K562 (cell line): ENCODE data around the gene MED19. TPM values are rescaled to one million over a fixed set of nuclear protein-coding genes. Genes with fewer than 3 reads are reported as not detected.
A peak's percentile ranks its signal among the peaks of the same experiment; 100 is the strongest.

Experiments
- BACH1 ChIP-seq: fragments of 200-800 bp; sonication (Bioruptor generic); IDR thresholded peaks from 2 replicates; pipeline ENCODE4 v1.6.1; 2016; ENCODE audit warnings: missing genetic modification characterization, missing compliant biosample characterization
- BRF1 ChIP-seq: IDR thresholded peaks from 3 replicates; pipeline ENCODE4 v1.6.1; 2011; ENCODE audit warnings: borderline replicate concordance, mild to moderate bottlenecking; ENCODE audit not compliant: insufficient read length; ENCODE audit errors: extremely low read depth
- JUND ChIP-seq, 2 experiments: IDR thresholded peaks; 2 replicates in 1 of 2; 3 replicates in 1 of 2; pipeline ENCODE4 v1.6.1; 2011; ENCODE audit warnings: borderline replicate concordance in 2 of 2, low read depth in 2 of 2, low read length in 2 of 2, improper control_type of control experiment in 1 of 2, missing biosample characterization in 1 of 2, missing genetic modification characterization in 1 of 2, missing genetic modification reagents in 1 of 2
- MEF2A ChIP-seq: IDR thresholded peaks from 2 replicates; pipeline ENCODE4 v1.6.1; 2011; ENCODE audit warnings: low read depth, mild to moderate bottlenecking, low read length, moderate library complexity; ENCODE audit not compliant: control insufficient read depth
- NR2C2 ChIP-seq, 2 experiments: fragments of 200-800 bp in 1 of 2; sonication (Bioruptor generic) in 1 of 2; sonication (generic) in 1 of 2; formaldehyde crosslinking in 1 of 2; IDR thresholded peaks; 2 replicates each; pipeline versions ENCODE4 v1.6.1 to v1.8.0; 2016 to 2022; ENCODE audit warnings: mild to moderate bottlenecking in 1 of 2, missing compliant biosample characterization in 1 of 2, missing genetic modification characterization in 1 of 2, missing genetic modification reagents in 1 of 2
- POLR2H ChIP-seq: IDR thresholded peaks from 2 replicates; pipeline ENCODE4 v1.6.1; 2016; ENCODE audit warnings: missing genetic modification characterization, low read depth, mild to moderate bottlenecking, control low read depth, missing compliant biosample characterization, moderate library complexity
- RFX7 ChIP-seq: fragments of 250-450 bp; sonication (Bioruptor Pico); IDR thresholded peaks from 2 replicates; pipeline ENCODE4 v1.5.1; 2021; ENCODE audit warnings: mild to moderate bottlenecking
- SIRT6 ChIP-seq: IDR thresholded peaks from one replicate; pipeline ENCODE4 v1.6.1; 2012; ENCODE audit warnings: low read depth, mild to moderate bottlenecking, control low read depth, inconsistent platforms, low read length, moderate library complexity
- ZSCAN29 ChIP-seq: fragments of 450-650 bp; IDR thresholded peaks from 2 replicates; pipeline ENCODE4 v1.6.1; 2017
- polyA plus RNA-seq, 8 experiments: library from polyadenylated mRNA; depleted of rRNA in 4 of 8; stranded (reverse) in 5 of 8; unstranded in 3 of 8; fragments of >200 nt; fragmentation: Nextera tagmentation in 2 of 8; fragmentation: Illumina TruSeq in 1 of 8; extraction: Ambion mirVana in 2 of 8; extraction: Trizol in 1 of 8; gene quantifications; 2 replicates each; pipeline versions ENCODE4 v1.2.1 to v1.2.3, GENCODE V29; 2011 to 2014; ENCODE audit warnings: inconsistent platforms in 1 of 8, missing spikeins in 1 of 8
- total RNA-seq, 7 experiments: library from RNA; depleted of rRNA in 6 of 7; stranded (reverse); fragments of >200 nt in 6 of 7; fragmentation: Illumina TruSeq in 2 of 7; extraction: Trizol in 2 of 7; gene quantifications; 2 replicates each; pipeline versions ENCODE4 v1.2.1 to v1.2.3, GENCODE V29; 2011 to 2021; ENCODE audit warnings: low replicate concordance in 1 of 7
- TF ChIP-seq, protein P1 (sequence below), 2 experiments: fragments of 450-650 bp in 1 of 2; IDR thresholded peaks; 2 replicates each; pipeline ENCODE4 v1.6.1; 2011 to 2017; ENCODE audit warnings: low read depth in 2 of 2, antibody characterized with exemption in 1 of 2, borderline replicate concordance in 1 of 2, low read length in 1 of 2, mild to moderate bottlenecking in 1 of 2, mixed read lengths in 1 of 2; ENCODE audit not compliant: control insufficient read depth in 1 of 2
- TF ChIP-seq, protein P2 (sequence below): sonication (generic); formaldehyde crosslinking; IDR thresholded peaks from 2 replicates; pipeline ENCODE4 v1.8.1; 2023; ENCODE audit warnings: mild to moderate bottlenecking, missing genetic modification reagents
- TF ChIP-seq, protein P3 (sequence below), 2 experiments: IDR thresholded peaks; 2 replicates each; pipeline ENCODE4 v1.6.1; 2012; ENCODE audit warnings: improper control_type of control experiment in 2 of 2, low read depth in 2 of 2, low read length in 2 of 2, borderline replicate concordance in 1 of 2
- TF ChIP-seq, protein P4 (sequence below): fragments of 450-650 bp; IDR thresholded peaks from one replicate; pipeline ENCODE4 v1.6.1; 2018; ENCODE audit warnings: mild to moderate bottlenecking, moderate library complexity; ENCODE audit not compliant: partially characterized antibody

The MED19 gene
- total and polyA plus RNA-seq, 9 of the 15 experiments (the other 6 are each of a cell fraction or from before 2014, with no cell fraction given) = 7.3 to 23.5 (median 15.0) TPM

DNA sequence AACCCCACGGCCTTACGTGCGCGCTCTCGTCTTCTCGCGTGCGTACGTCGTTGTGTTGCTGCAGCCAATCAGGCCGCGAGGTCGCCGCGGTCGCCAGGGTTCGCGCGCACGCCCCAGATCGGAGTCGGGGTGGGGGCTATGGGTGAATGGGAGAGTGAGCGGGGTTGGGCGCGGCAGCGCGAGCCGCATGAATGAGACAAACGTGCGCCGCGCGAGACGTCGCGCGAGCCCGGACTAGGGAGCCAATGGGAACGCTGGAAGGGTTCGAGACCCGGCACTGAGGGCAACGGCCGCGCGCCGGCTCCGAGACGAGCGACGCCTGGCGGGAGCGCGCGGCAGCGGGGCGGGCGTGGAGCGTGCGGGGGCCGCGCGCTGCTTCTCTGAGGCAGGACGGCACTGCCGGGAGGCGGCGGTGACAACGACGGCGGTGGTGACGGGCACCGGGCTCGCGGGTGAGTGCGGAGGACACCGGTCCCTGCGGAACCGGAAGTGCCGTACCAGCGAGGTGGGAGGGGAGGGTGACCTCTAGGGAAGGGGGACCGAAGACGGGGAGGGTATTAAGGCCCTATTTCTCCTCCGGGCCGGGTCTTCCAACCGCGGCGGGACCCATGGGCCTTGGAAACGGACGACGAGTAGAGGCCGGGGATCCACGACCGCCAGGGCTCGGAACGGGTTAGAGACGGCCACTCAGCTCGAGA is 44.1 kb downstream of the MED19 start, which contains the start of gene ZDHHC5 (continued):
- TF ChIP-seq, protein P1, sequence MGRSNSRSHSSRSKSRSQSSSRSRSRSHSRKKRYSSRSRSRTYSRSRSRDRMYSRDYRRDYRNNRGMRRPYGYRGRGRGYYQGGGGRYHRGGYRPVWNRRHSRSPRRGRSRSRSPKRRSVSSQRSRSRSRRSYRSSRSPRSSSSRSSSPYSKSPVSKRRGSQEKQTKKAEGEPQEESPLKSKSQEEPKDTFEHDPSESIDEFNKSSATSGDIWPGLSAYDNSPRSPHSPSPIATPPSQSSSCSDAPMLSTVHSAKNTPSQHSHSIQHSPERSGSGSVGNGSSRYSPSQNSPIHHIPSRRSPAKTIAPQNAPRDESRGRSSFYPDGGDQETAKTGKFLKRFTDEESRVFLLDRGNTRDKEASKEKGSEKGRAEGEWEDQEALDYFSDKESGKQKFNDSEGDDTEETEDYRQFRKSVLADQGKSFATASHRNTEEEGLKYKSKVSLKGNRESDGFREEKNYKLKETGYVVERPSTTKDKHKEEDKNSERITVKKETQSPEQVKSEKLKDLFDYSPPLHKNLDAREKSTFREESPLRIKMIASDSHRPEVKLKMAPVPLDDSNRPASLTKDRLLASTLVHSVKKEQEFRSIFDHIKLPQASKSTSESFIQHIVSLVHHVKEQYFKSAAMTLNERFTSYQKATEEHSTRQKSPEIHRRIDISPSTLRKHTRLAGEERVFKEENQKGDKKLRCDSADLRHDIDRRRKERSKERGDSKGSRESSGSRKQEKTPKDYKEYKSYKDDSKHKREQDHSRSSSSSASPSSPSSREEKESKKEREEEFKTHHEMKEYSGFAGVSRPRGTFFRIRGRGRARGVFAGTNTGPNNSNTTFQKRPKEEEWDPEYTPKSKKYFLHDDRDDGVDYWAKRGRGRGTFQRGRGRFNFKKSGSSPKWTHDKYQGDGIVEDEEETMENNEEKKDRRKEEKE (IDR thresholded peaks at IDR 0.05; ENCODE audit: borderline replicate concordance in 1 of 2, control insufficient read depth in 1 of 2, low read depth in 2 of 2, low read length in 1 of 2) = peak in 1 of 2 experiments; percentile 82; a peak in 1 of 4 replicates
- TF ChIP-seq MEF2A (no peak), RFX7 (no peak), NR2C2 (CRISPR knock-in tag; IDR thresholded peaks at IDR 0.05) (peak; percentile 87), NR2C2 (tag; IDR thresholded peaks at IDR 0.05) (peak; percentile 94), SIRT6 (no peak), POLR2H (0 out of 2 replicates have a peak, but pooled peaks have one; percentile 4), ZSCAN29 (no peak), JUND (IDR thresholded peaks at IDR 0.05; ENCODE audit: borderline replicate concordance, low read depth, low read length) (no peak), JUND (tag; IDR thresholded peaks at IDR 0.05; ENCODE audit: borderline replicate concordance, low read depth, low read length) (0 out of 3 replicates have a peak, but pooled peaks have one; percentile 30), BRF1 (no peak), BACH1 (peak; percentile 16; the same call in 1 of the 2 replicates)
- TF ChIP-seq, protein P2, sequence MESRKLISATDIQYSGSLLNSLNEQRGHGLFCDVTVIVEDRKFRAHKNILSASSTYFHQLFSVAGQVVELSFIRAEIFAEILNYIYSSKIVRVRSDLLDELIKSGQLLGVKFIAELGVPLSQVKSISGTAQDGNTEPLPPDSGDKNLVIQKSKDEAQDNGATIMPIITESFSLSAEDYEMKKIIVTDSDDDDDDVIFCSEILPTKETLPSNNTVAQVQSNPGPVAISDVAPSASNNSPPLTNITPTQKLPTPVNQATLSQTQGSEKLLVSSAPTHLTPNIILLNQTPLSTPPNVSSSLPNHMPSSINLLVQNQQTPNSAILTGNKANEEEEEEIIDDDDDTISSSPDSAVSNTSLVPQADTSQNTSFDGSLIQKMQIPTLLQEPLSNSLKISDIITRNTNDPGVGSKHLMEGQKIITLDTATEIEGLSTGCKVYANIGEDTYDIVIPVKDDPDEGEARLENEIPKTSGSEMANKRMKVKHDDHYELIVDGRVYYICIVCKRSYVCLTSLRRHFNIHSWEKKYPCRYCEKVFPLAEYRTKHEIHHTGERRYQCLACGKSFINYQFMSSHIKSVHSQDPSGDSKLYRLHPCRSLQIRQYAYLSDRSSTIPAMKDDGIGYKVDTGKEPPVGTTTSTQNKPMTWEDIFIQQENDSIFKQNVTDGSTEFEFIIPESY = peak; percentile 26; the same call in 1 of the 2 replicates
- TF ChIP-seq, protein P3, sequence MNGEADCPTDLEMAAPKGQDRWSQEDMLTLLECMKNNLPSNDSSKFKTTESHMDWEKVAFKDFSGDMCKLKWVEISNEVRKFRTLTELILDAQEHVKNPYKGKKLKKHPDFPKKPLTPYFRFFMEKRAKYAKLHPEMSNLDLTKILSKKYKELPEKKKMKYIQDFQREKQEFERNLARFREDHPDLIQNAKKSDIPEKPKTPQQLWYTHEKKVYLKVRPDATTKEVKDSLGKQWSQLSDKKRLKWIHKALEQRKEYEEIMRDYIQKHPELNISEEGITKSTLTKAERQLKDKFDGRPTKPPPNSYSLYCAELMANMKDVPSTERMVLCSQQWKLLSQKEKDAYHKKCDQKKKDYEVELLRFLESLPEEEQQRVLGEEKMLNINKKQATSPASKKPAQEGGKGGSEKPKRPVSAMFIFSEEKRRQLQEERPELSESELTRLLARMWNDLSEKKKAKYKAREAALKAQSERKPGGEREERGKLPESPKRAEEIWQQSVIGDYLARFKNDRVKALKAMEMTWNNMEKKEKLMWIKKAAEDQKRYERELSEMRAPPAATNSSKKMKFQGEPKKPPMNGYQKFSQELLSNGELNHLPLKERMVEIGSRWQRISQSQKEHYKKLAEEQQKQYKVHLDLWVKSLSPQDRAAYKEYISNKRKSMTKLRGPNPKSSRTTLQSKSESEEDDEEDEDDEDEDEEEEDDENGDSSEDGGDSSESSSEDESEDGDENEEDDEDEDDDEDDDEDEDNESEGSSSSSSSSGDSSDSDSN (IDR thresholded peaks at IDR 0.05; ENCODE audit: borderline replicate concordance in 1 of 2, low read depth in 2 of 2, low read length in 2 of 2) = peak; percentile 67 to 73; a peak in 2 of 4 replicates
- TF ChIP-seq, protein P4, sequence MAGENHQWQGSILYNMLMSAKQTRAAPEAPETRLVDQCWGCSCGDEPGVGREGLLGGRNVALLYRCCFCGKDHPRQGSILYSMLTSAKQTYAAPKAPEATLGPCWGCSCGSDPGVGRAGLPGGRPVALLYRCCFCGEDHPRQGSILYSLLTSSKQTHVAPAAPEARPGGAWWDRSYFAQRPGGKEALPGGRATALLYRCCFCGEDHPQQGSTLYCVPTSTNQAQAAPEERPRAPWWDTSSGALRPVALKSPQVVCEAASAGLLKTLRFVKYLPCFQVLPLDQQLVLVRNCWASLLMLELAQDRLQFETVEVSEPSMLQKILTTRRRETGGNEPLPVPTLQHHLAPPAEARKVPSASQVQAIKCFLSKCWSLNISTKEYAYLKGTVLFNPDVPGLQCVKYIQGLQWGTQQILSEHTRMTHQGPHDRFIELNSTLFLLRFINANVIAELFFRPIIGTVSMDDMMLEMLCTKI = no peak
